ENCODE results near the gene ADIPOR1.

ADIPOR1 gene

GRCh38 chr1:202961220-202961880 lies 3.2 kb upstream of the ADIPOR1 start:
- H3K4me1 Mint-ChIP-seq = peaks cover 37% of the 10 kb centered on the region
- DNase-seq = no peak
- CTCF ChIA-PET = no interaction called here
- H3K27me3 Mint-ChIP-seq = no peaks in the 10 kb centered on the region
- no peaks in the 10 kb centered on the region for H3K9me3 Mint-ChIP-seq
- H3K4me3 Mint-ChIP-seq = no peak overlapping the region
- H3K36me3 Mint-ChIP-seq = peaks cover 11% of the 10 kb centered on the region
- H3K27ac Mint-ChIP-seq = no peak overlapping the region

GRCh38 chr1:202959276-202959620 lies 1.1 kb upstream of the ADIPOR1 start:
- H3K36me3 Mint-ChIP-seq = peaks cover 9% of the 10 kb centered on the region
- no peak overlapping the region for H3K27ac Mint-ChIP-seq
- H3K4me3 Mint-ChIP-seq = peak overlapping the region; percentile 86
- no peaks in the 10 kb centered on the region for H3K9me3 Mint-ChIP-seq
- peaks cover 41% of the 10 kb centered on the region for H3K4me1 Mint-ChIP-seq
- CTCF ChIA-PET = no interaction called here
- no peak for DNase-seq
- H3K27me3 Mint-ChIP-seq = no peaks in the 10 kb centered on the region

GRCh38 chr1:202958544-202959275 lies 598 bp upstream of the ADIPOR1 start:
- Mint-ChIP-seq H3K4me3 (peak overlapping the region; percentile 86), H3K4me1 (peaks cover 45% of the 10 kb centered on the region), H3K27ac (peak overlapping the region; percentile 92), H3K36me3 (peaks cover 9% of the 10 kb centered on the region), H3K9me3 (no peaks in the 10 kb centered on the region), H3K27me3 (no peaks in the 10 kb centered on the region)
- peak; percentile 32 for DNase-seq
- CTCF ChIA-PET = no interaction called here

- Mint-ChIP-seq H3K36me3 (peaks cover 5% of the 10 kb centered on the region), H3K27ac (peak overlapping the region; percentile 88), H3K4me1 (peaks cover 59% of the 10 kb centered on the region), H3K4me3 (peak overlapping the region; percentile 86), H3K27me3 (no peaks in the 10 kb centered on the region), H3K9me3 (no peaks in the 10 kb centered on the region)
- DNase-seq = no peak
- CTCF ChIA-PET = no interaction called here
Observed at GRCh38 chr1:202956969-202957368, 1.1 kb downstream of the ADIPOR1 start.

- Mint-ChIP-seq H3K27ac (no peak overlapping the region), H3K9me3 (no peaks in the 10 kb centered on the region), H3K36me3 (peaks cover 15% of the 10 kb centered on the region), H3K4me3 (no peak overlapping the region), H3K27me3 (no peaks in the 10 kb centered on the region), H3K4me1 (peaks cover 67% of the 10 kb centered on the region)
- CTCF ChIA-PET = interaction anchor here (0.5 to 2.5 kb wide), 4 partner anchors 8 to 54 kb away, joined by 3 to 10 read pairs (median 5); partner anchors contain the start of gene CYB5R1
- DNase-seq = no peak
Observed at GRCh38 chr1:202954057-202954745, 3.9 kb downstream of the ADIPOR1 start.

GRCh38 chr1:202953392-202953791 lies 4.7 kb downstream of the ADIPOR1 start:
- CTCF ChIA-PET = interaction anchor here (1.1 to 2.5 kb wide), 2 partner anchors 9 to 15 kb away, joined by 6 to 10 read pairs; partner anchors contain the start of gene CYB5R1
- DNase-seq = no peak
- Mint-ChIP-seq H3K9me3 (no peaks in the 10 kb centered on the region), H3K4me3 (no peak overlapping the region), H3K36me3 (peaks cover 18% of the 10 kb centered on the region), H3K4me1 (peaks cover 60% of the 10 kb centered on the region), H3K27ac (peak overlapping the region; percentile 39), H3K27me3 (no peaks in the 10 kb centered on the region)

- peaks cover 59% of the 10 kb centered on the region for H3K4me1 Mint-ChIP-seq
- H3K27me3 Mint-ChIP-seq = no peaks in the 10 kb centered on the region
- peak overlapping the region; percentile 66 for H3K27ac Mint-ChIP-seq
- CTCF ChIA-PET = interaction anchor here (0.6 to 2.5 kb wide), 4 partner anchors 8 to 46 kb away, joined by 3 to 10 read pairs (median 6); partner anchors contain the start of gene CYB5R1
- H3K4me3 Mint-ChIP-seq = no peak overlapping the region
- peaks cover 23% of the 10 kb centered on the region for H3K36me3 Mint-ChIP-seq
- no peaks in the 10 kb centered on the region for H3K9me3 Mint-ChIP-seq
- DNase-seq = no peak
Observed at GRCh38 chr1:202952818-202953217, 5.3 kb downstream of the ADIPOR1 start.

GRCh38 chr1:202952099-202952498 lies 6.0 kb downstream of the ADIPOR1 start:
- Mint-ChIP-seq H3K27ac (no peak overlapping the region), H3K9me3 (no peaks in the 10 kb centered on the region), H3K36me3 (peaks cover 26% of the 10 kb centered on the region), H3K4me1 (peaks cover 55% of the 10 kb centered on the region), H3K4me3 (no peak overlapping the region), H3K27me3 (no peaks in the 10 kb centered on the region)
- CTCF ChIA-PET = interaction anchor here (0.6 to 1.2 kb wide), 2 partner anchors 19 to 47 kb away, joined by 3 to 5 read pairs; no protein-coding TSS in a partner anchor
- no peak for DNase-seq

- H3K27ac Mint-ChIP-seq = no peak overlapping the region
- CTCF ChIA-PET = interaction anchor here (0.7 to 1.2 kb wide), 2 partner anchors 48 to 84 kb away, joined by 3 to 5 read pairs; no protein-coding TSS in a partner anchor
Observed at GRCh38 chr1:202951437-202951836, 6.7 kb downstream of the ADIPOR1 start.

GRCh38 chr1:202945483-202945882 lies 12.6 kb downstream of the ADIPOR1 start:
- CTCF ChIA-PET = interaction anchor here (1.3 to 2.2 kb wide), 4 partner anchors 7 to 54 kb away, joined by 3 to 6 read pairs (median 5); no protein-coding TSS in a partner anchor
- H3K27me3 Mint-ChIP-seq = no peaks in the 10 kb centered on the region
- peaks cover 58% of the 10 kb centered on the region for H3K36me3 Mint-ChIP-seq

More at GRCh38 chr1:202951437-202951836, 6.7 kb downstream of the ADIPOR1 start:
- peaks cover 48% of the 10 kb centered on the region for H3K4me1 Mint-ChIP-seq
- no peak overlapping the region for H3K4me3 Mint-ChIP-seq
- DNase-seq = no peak
- no peaks in the 10 kb centered on the region for H3K27me3 Mint-ChIP-seq
- H3K9me3 Mint-ChIP-seq = no peaks in the 10 kb centered on the region
- H3K36me3 Mint-ChIP-seq = peaks cover 26% of the 10 kb centered on the region

GRCh38 chr1:202944438-202944921 lies 13.6 kb downstream of the ADIPOR1 start:
- H3K4me3 Mint-ChIP-seq = no peak overlapping the region
- no peak for DNase-seq
- no peaks in the 10 kb centered on the region for H3K27me3 Mint-ChIP-seq
- CTCF ChIA-PET = interaction anchor here (1.3 to 2.2 kb wide), 3 partner anchors 8 to 55 kb away, joined by 5 to 6 read pairs (median 5); no protein-coding TSS in a partner anchor
- no peaks in the 10 kb centered on the region for H3K4me1 Mint-ChIP-seq
- no peak overlapping the region for H3K27ac Mint-ChIP-seq
- peaks cover 55% of the 10 kb centered on the region for H3K36me3 Mint-ChIP-seq
- H3K9me3 Mint-ChIP-seq = no peaks in the 10 kb centered on the region

More at GRCh38 chr1:202945483-202945882, 12.6 kb downstream of the ADIPOR1 start:
- Mint-ChIP-seq H3K9me3 (no peaks in the 10 kb centered on the region), H3K27ac (no peak overlapping the region), H3K4me3 (no peak overlapping the region), H3K4me1 (no peaks in the 10 kb centered on the region)
- DNase-seq = no peak

GRCh38 chr1:202942426-202942825 lies 15.7 kb downstream of the ADIPOR1 start:
- Mint-ChIP-seq H3K36me3 (peaks cover 47% of the 10 kb centered on the region), H3K27ac (no peak overlapping the region), H3K4me1 (no peaks in the 10 kb centered on the region), H3K9me3 (no peaks in the 10 kb centered on the region), H3K4me3 (no peak overlapping the region), H3K27me3 (no peaks in the 10 kb centered on the region)
- DNase-seq = no peak
- CTCF ChIA-PET = interaction anchor here (0.9 kb wide), 1 partner anchor 26 kb away, joined by 3 read pairs; no protein-coding TSS in a partner anchor

- Mint-ChIP-seq H3K4me3 (no peak overlapping the region), H3K4me1 (no peaks in the 10 kb centered on the region), H3K36me3 (peaks cover 45% of the 10 kb centered on the region), H3K27me3 (no peaks in the 10 kb centered on the region), H3K9me3 (no peaks in the 10 kb centered on the region), H3K27ac (no peak overlapping the region)
- no peak for DNase-seq
- CTCF ChIA-PET = no interaction called here
Observed at GRCh38 chr1:202941372-202941771, 16.7 kb downstream of the ADIPOR1 start.

- H3K4me1 Mint-ChIP-seq = no peaks in the 10 kb centered on the region
- no peak overlapping the region for H3K27ac Mint-ChIP-seq
- H3K36me3 Mint-ChIP-seq = peaks cover 41% of the 10 kb centered on the region
- no peaks in the 10 kb centered on the region for H3K9me3 Mint-ChIP-seq
- H3K27me3 Mint-ChIP-seq = peaks cover 4% of the 10 kb centered on the region
- no peak for DNase-seq
- H3K4me3 Mint-ChIP-seq = no peak overlapping the region
- CTCF ChIA-PET = no interaction called here
Observed at GRCh38 chr1:202940561-202940960, 17.6 kb downstream of the ADIPOR1 start.
